Gastrocnemius medialis (tissue), 4 donors: Measurements from ENCODE around the gene DAPK1.

ENCODE experiments used
- POLR2A ChIP-seq, 2 donors: fragments of 450-650 bp; IDR thresholded peaks; one replicate each; pipeline ENCODE4 v1.6.1; 2017; ENCODE audit warnings: antibody characterized with exemption in 2 of 2, mild to moderate bottlenecking in 2 of 2, moderate library complexity in 2 of 2
- TF ChIP-seq, protein P1 (sequence below), 5 experiments: fragments of 450-650 bp in 3 of 5; fragments of 200-600 bp in 2 of 5; sonication (generic) in 2 of 5; IDR thresholded peaks in 4 of 5; conservative IDR thresholded peaks in 1 of 5; 1 replicate in 4 of 5; 2 replicates in 1 of 5; pipeline ENCODE4 v1.5.1; 2016 to 2019; ENCODE audit warnings: antibody characterized with exemption in 5 of 5, mild to moderate bottlenecking in 3 of 5, moderate library complexity in 3 of 5

DNA sequence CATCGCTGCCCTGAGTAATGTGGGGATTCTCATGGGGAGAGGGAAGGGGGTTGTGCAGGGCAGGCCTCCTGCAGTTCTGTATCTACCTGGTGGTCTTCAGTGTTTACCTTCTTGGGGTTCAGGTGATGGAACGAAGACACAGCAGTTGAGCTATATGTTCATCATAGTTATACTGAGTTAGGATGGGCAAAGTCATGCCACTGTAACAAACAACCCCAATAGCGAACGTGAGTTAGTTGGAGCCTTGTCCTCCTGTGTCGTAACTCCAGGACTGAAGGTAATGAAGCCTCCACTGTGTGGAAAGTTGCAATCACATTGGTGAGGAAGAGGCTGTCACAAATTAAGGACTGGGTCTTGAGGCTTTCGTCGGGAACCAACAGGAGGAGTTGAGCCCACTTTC is 64.4 kb downstream of the DAPK1 start:
- TF ChIP-seq, protein P1, sequence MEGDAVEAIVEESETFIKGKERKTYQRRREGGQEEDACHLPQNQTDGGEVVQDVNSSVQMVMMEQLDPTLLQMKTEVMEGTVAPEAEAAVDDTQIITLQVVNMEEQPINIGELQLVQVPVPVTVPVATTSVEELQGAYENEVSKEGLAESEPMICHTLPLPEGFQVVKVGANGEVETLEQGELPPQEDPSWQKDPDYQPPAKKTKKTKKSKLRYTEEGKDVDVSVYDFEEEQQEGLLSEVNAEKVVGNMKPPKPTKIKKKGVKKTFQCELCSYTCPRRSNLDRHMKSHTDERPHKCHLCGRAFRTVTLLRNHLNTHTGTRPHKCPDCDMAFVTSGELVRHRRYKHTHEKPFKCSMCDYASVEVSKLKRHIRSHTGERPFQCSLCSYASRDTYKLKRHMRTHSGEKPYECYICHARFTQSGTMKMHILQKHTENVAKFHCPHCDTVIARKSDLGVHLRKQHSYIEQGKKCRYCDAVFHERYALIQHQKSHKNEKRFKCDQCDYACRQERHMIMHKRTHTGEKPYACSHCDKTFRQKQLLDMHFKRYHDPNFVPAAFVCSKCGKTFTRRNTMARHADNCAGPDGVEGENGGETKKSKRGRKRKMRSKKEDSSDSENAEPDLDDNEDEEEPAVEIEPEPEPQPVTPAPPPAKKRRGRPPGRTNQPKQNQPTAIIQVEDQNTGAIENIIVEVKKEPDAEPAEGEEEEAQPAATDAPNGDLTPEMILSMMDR (IDR thresholded peaks at IDR 0.05 in 4 of 5, conservative IDR thresholded peaks at IDR 0.05 in 1 of 5) = no peak
- no peak for TF ChIP-seq POLR2A (IDR thresholded peaks at IDR 0.05)
